K562 (cell line): Measurements from ENCODE around the gene RAD51AP2. TPM values are rescaled to one million over a fixed set of nuclear protein-coding genes. Genes with fewer than 3 reads are reported as not detected.

Experiments
- ATAC-seq: fragments of 200-7000 bp; cut with Tn5 transposase; 3 replicates; pipeline ENCODE4 v1.9.1; 2020; ENCODE audit warnings: moderate library complexity
- BruUV-seq: library from RNA; stranded (reverse); fragments of 400-500 nt; replicated peaks from 2 replicates; lab custom pipeline; 2021; lab: Mats Ljungman, UMichigan
- CTCF ChIA-PET: fragments of 300-600 bp; formaldehyde crosslinking; extraction: SDS; loops from one replicate; lab custom pipeline; 2021; ENCODE audit warnings: low intra/inter-chr PET ratio; lab: Yijun Ruan, JAX
- POLR2A ChIA-PET: fragments of 300-600, 350-650 bp; sonication (Branson Sonifier 250); formaldehyde crosslinking; extraction: SDS; loops from one replicate; lab custom pipeline; 2021; ENCODE audit warnings: antibody characterized with exemption, inconsistent platforms; lab: Yijun Ruan, JAX
- DNase-seq, 4 experiments: peaks; one replicate each; pipeline versions ENCODE4 v3.0.0 to v3.0.0-alpha.2; 2011 to 2018; ENCODE audit warnings: low spot score in 3 of 4, mixed read lengths in 3 of 4; ENCODE audit errors: extremely low read depth in 1 of 4
- FAIRE-seq: peaks from 2 replicates; lab custom pipeline; 2011; peaks lifted over from hg19 to GRCh38; lab: Jason Lieb, UNC
- H2AFZ ChIP-seq: 2 replicates; pipeline ENCODE4 v1.6.0; 2011; ENCODE audit warnings: low read depth, low read length, control low read depth, inconsistent platforms
- H3K27ac ChIP-seq: fragments of 200-600 bp; 3 replicates; pipeline ENCODE4 v1.8.0; 2011; ENCODE audit warnings: low read depth, mild to moderate bottlenecking, control low read depth, inconsistent platforms, low read length, moderate library complexity, mixed read lengths; ENCODE audit errors: extremely low read depth
- H3K27me3 ChIP-seq, 2 experiments: fragments of 300-600 bp in 1 of 2; 2 replicates in 1 of 2; 3 replicates in 1 of 2; pipeline versions ENCODE4 v1.6.0 to v1.8.0; 2011; ENCODE audit warnings: inconsistent platforms in 2 of 2, low read length in 2 of 2, mild to moderate bottlenecking in 1 of 2, mixed read lengths in 1 of 2, moderate library complexity in 1 of 2; ENCODE audit not compliant: control insufficient read depth in 2 of 2, insufficient read depth in 2 of 2
- H3K36me3 ChIP-seq: fragments of 300-600 bp; 3 replicates; pipeline ENCODE4 v1.8.0; 2011; ENCODE audit warnings: mild to moderate bottlenecking, low read length, inconsistent platforms; ENCODE audit not compliant: control insufficient read depth, insufficient read depth
- H3K4me1 ChIP-seq, 2 experiments: fragments of 200-600 bp in 1 of 2; replicated peaks in 1 of 2; 2 replicates in 1 of 2; 3 replicates in 1 of 2; pipeline versions ENCODE4 v1.5.1 to v1.8.0; 2011; ENCODE audit warnings: inconsistent platforms in 2 of 2, low read length in 2 of 2, mild to moderate bottlenecking in 1 of 2, mixed read lengths in 1 of 2, moderate library complexity in 1 of 2; ENCODE audit not compliant: control insufficient read depth in 2 of 2, insufficient read depth in 2 of 2
- H3K4me2 ChIP-seq: 2 replicates; pipeline ENCODE4 v1.6.1; 2011; ENCODE audit warnings: low read length, control low read depth, inconsistent platforms, mixed read lengths; ENCODE audit not compliant: insufficient read depth
- H3K4me3 ChIP-seq: fragments of 200-600 bp; sonication (generic), shearing (Covaris generic); 2 replicates; pipeline ENCODE4 v1.5.1; 2016; ENCODE audit warnings: control low read depth, inconsistent platforms
- H3K79me2 ChIP-seq: fragments of 200-600 bp; 3 replicates; pipeline ENCODE4 v1.8.0; 2011; ENCODE audit warnings: low read length, inconsistent platforms; ENCODE audit not compliant: control insufficient read depth, insufficient read depth
- H3K9ac ChIP-seq, 2 experiments: 2 replicates each; pipeline versions ENCODE4 v1.6.0 to v1.6.1; 2011; ENCODE audit warnings: low read depth in 2 of 2, low read length in 2 of 2, control low read depth in 1 of 2, inconsistent platforms in 1 of 2, mild to moderate bottlenecking in 1 of 2, mixed read lengths in 1 of 2; ENCODE audit not compliant: insufficient read depth in 1 of 2
- H3K9me1 ChIP-seq: one replicate; pipeline ENCODE4 v1.6.0; 2011; ENCODE audit warnings: inconsistent platforms, mild to moderate bottlenecking, low read length, moderate library complexity; ENCODE audit not compliant: control insufficient read depth, insufficient read depth
- H3K9me3 ChIP-seq: replicated peaks from 2 replicates; pipeline ENCODE4 v1.5.1; 2011; ENCODE audit warnings: low read depth, low read length, inconsistent platforms; ENCODE audit not compliant: control insufficient read depth, insufficient read depth
- H4K20me1 ChIP-seq: replicated peaks from 2 replicates; pipeline ENCODE4 v1.6.1; 2011; ENCODE audit warnings: low read length, inconsistent platforms, mixed read lengths; ENCODE audit not compliant: control insufficient read depth, insufficient read depth
- ELF1 ChIP-seq: fragments of 200-800 bp; sonication (Bioruptor generic); IDR thresholded peaks from 2 replicates; pipeline ENCODE4 v1.6.1; 2016; ENCODE audit warnings: missing genetic modification characterization, missing compliant biosample characterization
- FIP1L1 ChIP-seq: fragments of 200-400 bp; formaldehyde crosslinking; IDR thresholded peaks from 2 replicates; pipeline ENCODE4 v1.6.1; 2018; ENCODE audit warnings: mild to moderate bottlenecking, low read depth, low read length; ENCODE audit not compliant: poor library complexity, severe bottlenecking
- GTF2B ChIP-seq: IDR thresholded peaks from 2 replicates; pipeline ENCODE4 v1.6.1; 2011; ENCODE audit not compliant: insufficient read length; ENCODE audit errors: extremely low read depth
- NBN ChIP-seq: fragments of 450-650 bp; IDR thresholded peaks from 2 replicates; pipeline ENCODE4 v1.6.1; 2016; ENCODE audit warnings: low read depth, mild to moderate bottlenecking
- NFE2 ChIP-seq: IDR thresholded peaks from 2 replicates; pipeline ENCODE4 v1.6.1; 2014; ENCODE audit warnings: antibody characterized with exemption, low read depth
- NONO ChIP-seq, 2 experiments: fragments of 200-400 bp in 1 of 2; fragments of 450-650 bp in 1 of 2; formaldehyde crosslinking in 1 of 2; IDR thresholded peaks; 2 replicates each; pipeline ENCODE4 v1.6.1; 2017; ENCODE audit warnings: low read depth in 2 of 2, mild to moderate bottlenecking in 2 of 2, moderate library complexity in 2 of 2, low read length in 1 of 2
- SRF ChIP-seq, 2 experiments: fragments of 250-450, 450-650 bp in 1 of 2; sonication (Bioruptor Pico) in 1 of 2; sonication (generic) in 1 of 2; formaldehyde crosslinking; IDR thresholded peaks; 2 replicates each; pipeline versions ENCODE4 v1.5.0 to v1.5.1; 2020 to 2022; ENCODE audit warnings: mild to moderate bottlenecking in 1 of 2, missing genetic modification reagents in 1 of 2
- TARDBP ChIP-seq: fragments of 450-650 bp; IDR thresholded peaks from 2 replicates; pipeline ENCODE4 v1.6.1; 2016
- ZBTB12 ChIP-seq: fragments of 250-450 bp; sonication (Bioruptor Pico); IDR thresholded peaks from 2 replicates; pipeline ENCODE4 v1.4.0; 2020
- ZBTB9 ChIP-seq: fragments of 450-650 bp; formaldehyde crosslinking; IDR thresholded peaks from 2 replicates; pipeline ENCODE4 v1.4.0; 2020; ENCODE audit warnings: mild to moderate bottlenecking, moderate library complexity
- ZNF165 ChIP-seq: fragments of 250-450 bp; sonication (Bioruptor Pico); IDR thresholded peaks from 2 replicates; pipeline ENCODE4 v1.4.0; 2020; ENCODE audit warnings: borderline replicate concordance
- ZNF586 ChIP-seq: fragments of 450-650 bp; formaldehyde crosslinking; conservative IDR thresholded peaks from 2 replicates; pipeline ENCODE4 v1.4.0; 2020; ENCODE audit warnings: mild to moderate bottlenecking, moderate library complexity
- WGBS: fragments of 100-300 bp; shearing (Covaris generic); methylation state at CpG from one replicate; pipeline ENCODE4 v1.1.6; 2016; ENCODE audit warnings: low coverage, mixed read lengths; ENCODE audit not compliant: insufficient coverage; ENCODE audit errors: missing lambda C conversion rate; 5-methylcytosine and 5-hydroxymethylcytosine counted together
- in situ Hi-C: fragments of 300-500 bp; cut with MboI; formaldehyde crosslinking; loops from 4 replicates; pipeline ENCODE4 v1.15.0; 2018; ENCODE audit warnings: inconsistent platforms, mixed read lengths
- intact Hi-C: fragments of 100-400 bp; cut with micrococcal nuclease; formaldehyde crosslinking; loops from 2 replicates; pipeline ENCODE4 v1.14.2; 2022
- polyA plus RNA-seq, 8 experiments: library from polyadenylated mRNA; depleted of rRNA in 4 of 8; stranded (reverse) in 5 of 8; unstranded in 3 of 8; fragments of >200 nt; fragmentation: Nextera tagmentation in 2 of 8; fragmentation: Illumina TruSeq in 1 of 8; extraction: Ambion mirVana in 2 of 8; extraction: Trizol in 1 of 8; gene quantifications; 2 replicates each; pipeline versions ENCODE4 v1.2.1 to v1.2.3, GENCODE V29; 2011 to 2014; ENCODE audit warnings: inconsistent platforms in 1 of 8, missing spikeins in 1 of 8
- total RNA-seq, 7 experiments: library from RNA; depleted of rRNA in 6 of 7; stranded (reverse); fragments of >200 nt in 6 of 7; fragmentation: Illumina TruSeq in 2 of 7; extraction: Trizol in 2 of 7; gene quantifications; 2 replicates each; pipeline versions ENCODE4 v1.2.1 to v1.2.3, GENCODE V29; 2011 to 2021; ENCODE audit warnings: low replicate concordance in 1 of 7

RAD51AP2 gene
- total and polyA plus RNA-seq, 9 of the 15 experiments (the other 6 are each of a cell fraction or from before 2014, with no cell fraction given): 0.01 to 0.04 (median 0.04) TPM; not detected in 6

DNA sequence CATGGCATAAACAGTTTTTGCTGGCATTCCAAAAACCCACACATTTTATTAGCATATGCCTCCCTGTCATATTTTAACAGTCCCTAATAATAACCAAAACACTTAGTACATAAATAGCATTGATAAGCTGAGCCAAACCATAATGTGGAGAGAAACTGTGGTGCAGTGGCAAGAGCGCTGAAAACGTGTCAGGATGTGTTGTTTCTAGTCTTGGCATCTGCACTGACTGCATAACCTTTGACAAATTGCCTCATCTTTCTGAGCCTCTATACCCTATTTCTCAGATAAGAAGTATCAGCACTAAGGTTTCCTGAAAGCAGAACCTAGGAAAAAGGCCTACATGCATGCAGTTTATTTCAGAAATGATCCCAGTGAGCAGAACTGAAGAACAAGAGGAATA lies 41.4 kb downstream of the RAD51AP2 start:
- Histone ChIP-seq H3K79me2 (no peaks in the 10 kb centered on the region), H3K27me3 (no peaks in the 10 kb centered on the region), H3K9me3 (no peaks in the 10 kb centered on the region), H3K4me1 (no peaks in the 10 kb centered on the region), H3K4me3 (no peak overlapping the region), H4K20me1 (no peaks in the 10 kb centered on the region), H3K4me2 (no peak overlapping the region), H3K36me3 (no peaks in the 10 kb centered on the region), H2AFZ (no peak overlapping the region), H3K9me1 (no peaks in the 10 kb centered on the region), H3K9ac (no peak overlapping the region), H3K27ac (no peak overlapping the region)
- CTCF ChIA-PET: no interaction called here
- in situ Hi-C loops: loop anchor here (10.0 kb wide), 1 partner anchor 198 kb away; no protein-coding TSS in a partner anchor
- ATAC-seq (no peak), DNase-seq (no peak), FAIRE-seq (no peak)
- no TSS peak for BruUV-seq
- 0% methylated on average over 2 of the region's 2 CpGs for WGBS
- intact Hi-C loops: no loop called here
- no peak for TF ChIP-seq ZBTB9 (CRISPR knock-in tag)
- no peak for TF ChIP-seq NBN
- TF ChIP-seq FIP1L1: no peak
- no peak for TF ChIP-seq TARDBP
- POLR2A ChIA-PET: interaction anchor here (0.7 kb wide), 1 partner anchor 10 kb away, joined by 3 read pairs; no protein-coding TSS in a partner anchor

GRCh38 chr2:17476064-17476463 lies 42.2 kb downstream of the RAD51AP2 start:
- intact Hi-C loops: no loop called here
- H3K4me1 ChIP-seq: no peaks in the 10 kb centered on the region
- H4K20me1 ChIP-seq: no peaks in the 10 kb centered on the region
- ATAC-seq (no peak), FAIRE-seq (no peak), DNase-seq (no peak)
- no peak overlapping the region for H3K4me2 ChIP-seq
- no peak overlapping the region for H3K4me3 ChIP-seq
- in situ Hi-C loops: loop anchor here (10.0 kb wide), 1 partner anchor 199 kb away; no protein-coding TSS in a partner anchor
- ChIA-PET POLR2A (no interaction called here), CTCF (no interaction called here)
- no peaks in the 10 kb centered on the region for H3K27me3 ChIP-seq
- no peaks in the 10 kb centered on the region for H3K79me2 ChIP-seq
- BruUV-seq: no TSS peak
- no peak overlapping the region for H2AFZ ChIP-seq
- no peaks in the 10 kb centered on the region for H3K36me3 ChIP-seq
- H3K9ac ChIP-seq: no peak overlapping the region
- H3K27ac ChIP-seq: no peak overlapping the region
- H3K9me3 ChIP-seq: no peaks in the 10 kb centered on the region
- 0% methylated on average over 2 of the region's 2 CpGs for WGBS
- no peaks in the 10 kb centered on the region for H3K9me1 ChIP-seq
- TF ChIP-seq SRF (CRISPR knock-in tag; IDR thresholded peaks at IDR 0.05) (no peak), ZNF165 (CRISPR knock-in tag) (no peak), NFE2 (no peak), ZNF586 (CRISPR knock-in tag) (no peak), ELF1 (tag) (no peak), NONO (IDR thresholded peaks at IDR 0.05; ENCODE audit: low read depth in 2 of 2, low read length in 1 of 2) (no peak), GTF2B (no peak), ZBTB12 (CRISPR knock-in tag) (no peak)
